ENCODE results near the gene SCARB1.

DNA sequence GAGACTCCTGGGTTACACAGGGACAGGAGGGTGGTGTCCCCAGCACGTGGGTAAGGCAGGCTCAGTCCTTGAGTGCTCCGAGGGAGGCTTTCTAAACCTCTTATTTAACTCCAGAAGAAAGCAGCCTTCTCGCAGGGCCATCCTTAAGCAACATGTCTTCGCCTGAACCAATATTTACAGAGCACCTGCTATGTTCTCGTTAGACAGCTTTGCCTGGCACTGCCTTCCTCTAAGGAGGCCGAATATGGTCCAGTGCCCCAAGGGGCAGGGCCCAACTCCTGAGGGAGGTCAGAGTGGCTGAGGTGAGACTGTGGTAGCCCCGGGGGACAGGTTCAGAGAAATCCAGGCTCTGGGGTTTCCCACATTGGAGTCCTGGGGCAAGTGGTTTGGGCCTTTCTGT, 2.1 kb upstream of the SCARB1 start:
- TF ChIP-seq, protein P1, sequence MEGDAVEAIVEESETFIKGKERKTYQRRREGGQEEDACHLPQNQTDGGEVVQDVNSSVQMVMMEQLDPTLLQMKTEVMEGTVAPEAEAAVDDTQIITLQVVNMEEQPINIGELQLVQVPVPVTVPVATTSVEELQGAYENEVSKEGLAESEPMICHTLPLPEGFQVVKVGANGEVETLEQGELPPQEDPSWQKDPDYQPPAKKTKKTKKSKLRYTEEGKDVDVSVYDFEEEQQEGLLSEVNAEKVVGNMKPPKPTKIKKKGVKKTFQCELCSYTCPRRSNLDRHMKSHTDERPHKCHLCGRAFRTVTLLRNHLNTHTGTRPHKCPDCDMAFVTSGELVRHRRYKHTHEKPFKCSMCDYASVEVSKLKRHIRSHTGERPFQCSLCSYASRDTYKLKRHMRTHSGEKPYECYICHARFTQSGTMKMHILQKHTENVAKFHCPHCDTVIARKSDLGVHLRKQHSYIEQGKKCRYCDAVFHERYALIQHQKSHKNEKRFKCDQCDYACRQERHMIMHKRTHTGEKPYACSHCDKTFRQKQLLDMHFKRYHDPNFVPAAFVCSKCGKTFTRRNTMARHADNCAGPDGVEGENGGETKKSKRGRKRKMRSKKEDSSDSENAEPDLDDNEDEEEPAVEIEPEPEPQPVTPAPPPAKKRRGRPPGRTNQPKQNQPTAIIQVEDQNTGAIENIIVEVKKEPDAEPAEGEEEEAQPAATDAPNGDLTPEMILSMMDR (IDR thresholded peaks at IDR 0.05), result no peak
- TF ChIP-seq EP300 (IDR thresholded peaks at IDR 0.05), result no peak
- no peak for TF ChIP-seq POLR2A (IDR thresholded peaks at IDR 0.05; ENCODE audit: low read depth)

Data from esophagus muscularis mucosa (tissue), 4 donors.